ENCODE results near the gene SLCO4A1. TPM values are rescaled to one million over a fixed set of nuclear protein-coding genes. Genes with fewer than 3 reads are reported as not detected.

SLCO4A1 gene
- total and polyA plus RNA-seq, 9 of the 15 experiments (the other 6 are each of a cell fraction or from before 2014, with no cell fraction given) = 1.6 to 21.9 (median 12.8) TPM

DNA sequence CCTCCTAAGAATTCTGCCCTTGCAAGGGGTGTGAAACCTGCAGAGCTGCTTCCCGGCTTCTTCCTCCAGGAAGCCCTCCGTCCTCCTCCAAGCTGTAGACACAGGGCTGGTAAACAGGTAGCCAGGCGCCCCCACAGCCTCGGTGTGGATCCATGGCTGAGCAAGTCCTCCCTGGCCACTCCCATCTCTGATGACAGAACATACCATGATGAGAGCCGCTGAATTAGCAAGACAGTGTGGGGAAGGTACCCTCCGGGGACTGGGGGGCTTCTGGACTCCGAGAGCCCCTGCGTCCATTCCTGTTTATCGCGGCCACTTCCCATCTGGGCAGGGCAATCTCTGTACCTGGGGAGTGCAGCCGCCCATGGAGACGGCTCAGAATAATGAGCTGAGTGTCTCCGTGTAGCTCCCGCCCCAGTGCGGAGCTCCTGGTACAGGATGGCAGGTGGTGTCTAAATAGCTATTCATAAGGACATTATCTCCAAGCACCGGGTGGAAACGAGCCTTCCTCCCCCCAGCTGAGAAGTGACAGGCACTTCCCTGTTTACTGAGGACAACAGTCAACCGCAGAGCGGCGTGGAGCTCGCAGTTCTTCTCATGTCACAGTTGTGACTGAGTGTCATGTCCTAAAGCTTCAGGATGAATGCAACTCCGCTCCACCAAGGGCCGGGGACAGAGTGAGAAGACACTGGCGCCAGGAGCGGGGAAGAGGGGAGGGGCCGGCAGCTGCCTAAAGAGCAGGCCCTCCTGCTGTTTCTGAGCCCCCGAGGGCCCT, 43.7 kb downstream of the SLCO4A1 start (continued):
- TF ChIP-seq HDAC2 (IDR thresholded peaks at IDR 0.05) (no peak), FOXA1 (IDR thresholded peaks at IDR 0.05; ENCODE audit: borderline replicate concordance) (no peak), ZNF408 (CRISPR knock-in tag; IDR thresholded peaks at IDR 0.05; ENCODE audit: low read depth) (no peak), ERF (CRISPR knock-in tag; IDR thresholded peaks at IDR 0.05) (no peak), IRF2 (CRISPR knock-in tag; IDR thresholded peaks at IDR 0.05) (no peak), CHD2 (IDR thresholded peaks at IDR 0.05; ENCODE audit: low read depth, low read length) (no peak), ZNF174 (CRISPR knock-in tag; IDR thresholded peaks at IDR 0.05) (no peak), ZNF707 (CRISPR knock-in tag; conservative IDR thresholded peaks at IDR 0.05) (no peak), DNMT1 (IDR thresholded peaks at IDR 0.05) (no peak), ZNF175 (CRISPR knock-in tag; IDR thresholded peaks at IDR 0.05; ENCODE audit: low read depth) (no peak), SNRNP70 (optimal IDR thresholded peaks at IDR 0.05; ENCODE audit: low read depth, low read length) (no peak), FOXJ3 (CRISPR knock-in tag; IDR thresholded peaks at IDR 0.05) (no peak)
- TF ChIP-seq, protein P1, sequence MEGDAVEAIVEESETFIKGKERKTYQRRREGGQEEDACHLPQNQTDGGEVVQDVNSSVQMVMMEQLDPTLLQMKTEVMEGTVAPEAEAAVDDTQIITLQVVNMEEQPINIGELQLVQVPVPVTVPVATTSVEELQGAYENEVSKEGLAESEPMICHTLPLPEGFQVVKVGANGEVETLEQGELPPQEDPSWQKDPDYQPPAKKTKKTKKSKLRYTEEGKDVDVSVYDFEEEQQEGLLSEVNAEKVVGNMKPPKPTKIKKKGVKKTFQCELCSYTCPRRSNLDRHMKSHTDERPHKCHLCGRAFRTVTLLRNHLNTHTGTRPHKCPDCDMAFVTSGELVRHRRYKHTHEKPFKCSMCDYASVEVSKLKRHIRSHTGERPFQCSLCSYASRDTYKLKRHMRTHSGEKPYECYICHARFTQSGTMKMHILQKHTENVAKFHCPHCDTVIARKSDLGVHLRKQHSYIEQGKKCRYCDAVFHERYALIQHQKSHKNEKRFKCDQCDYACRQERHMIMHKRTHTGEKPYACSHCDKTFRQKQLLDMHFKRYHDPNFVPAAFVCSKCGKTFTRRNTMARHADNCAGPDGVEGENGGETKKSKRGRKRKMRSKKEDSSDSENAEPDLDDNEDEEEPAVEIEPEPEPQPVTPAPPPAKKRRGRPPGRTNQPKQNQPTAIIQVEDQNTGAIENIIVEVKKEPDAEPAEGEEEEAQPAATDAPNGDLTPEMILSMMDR (IDR thresholded peaks at IDR 0.05 in 2 of 3, conservative IDR thresholded peaks at IDR 0.05 in 1 of 3; ENCODE audit: insufficient read depth in 2 of 3, low read depth in 1 of 3, low read length in 3 of 3) = no peak
- TF ChIP-seq, protein P2, sequence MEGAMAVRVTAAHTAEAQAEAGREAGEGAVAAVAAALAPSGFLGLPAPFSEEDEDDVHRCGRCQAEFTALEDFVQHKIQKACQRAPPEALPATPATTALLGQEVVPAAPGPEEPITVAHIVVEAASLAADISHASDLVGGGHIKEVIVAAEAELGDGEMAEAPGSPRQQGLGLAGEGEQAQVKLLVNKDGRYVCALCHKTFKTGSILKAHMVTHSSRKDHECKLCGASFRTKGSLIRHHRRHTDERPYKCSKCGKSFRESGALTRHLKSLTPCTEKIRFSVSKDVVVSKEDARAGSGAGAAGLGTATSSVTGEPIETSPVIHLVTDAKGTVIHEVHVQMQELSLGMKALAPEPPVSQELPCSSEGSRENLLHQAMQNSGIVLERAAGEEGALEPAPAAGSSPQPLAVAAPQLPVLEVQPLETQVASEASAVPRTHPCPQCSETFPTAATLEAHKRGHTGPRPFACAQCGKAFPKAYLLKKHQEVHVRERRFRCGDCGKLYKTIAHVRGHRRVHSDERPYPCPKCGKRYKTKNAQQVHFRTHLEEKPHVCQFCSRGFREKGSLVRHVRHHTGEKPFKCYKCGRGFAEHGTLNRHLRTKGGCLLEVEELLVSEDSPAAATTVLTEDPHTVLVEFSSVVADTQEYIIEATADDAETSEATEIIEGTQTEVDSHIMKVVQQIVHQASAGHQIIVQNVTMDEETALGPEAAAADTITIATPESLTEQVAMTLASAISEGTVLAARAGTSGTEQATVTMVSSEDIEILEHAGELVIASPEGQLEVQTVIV (CRISPR knock-in tag; IDR thresholded peaks at IDR 0.05; ENCODE audit: borderline replicate concordance) = no peak
- TF ChIP-seq, protein P3, sequence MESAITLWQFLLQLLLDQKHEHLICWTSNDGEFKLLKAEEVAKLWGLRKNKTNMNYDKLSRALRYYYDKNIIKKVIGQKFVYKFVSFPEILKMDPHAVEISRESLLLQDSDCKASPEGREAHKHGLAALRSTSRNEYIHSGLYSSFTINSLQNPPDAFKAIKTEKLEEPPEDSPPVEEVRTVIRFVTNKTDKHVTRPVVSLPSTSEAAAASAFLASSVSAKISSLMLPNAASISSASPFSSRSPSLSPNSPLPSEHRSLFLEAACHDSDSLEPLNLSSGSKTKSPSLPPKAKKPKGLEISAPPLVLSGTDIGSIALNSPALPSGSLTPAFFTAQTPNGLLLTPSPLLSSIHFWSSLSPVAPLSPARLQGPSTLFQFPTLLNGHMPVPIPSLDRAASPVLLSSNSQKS (CRISPR knock-in tag; IDR thresholded peaks at IDR 0.05) = no peak
- TF ChIP-seq, protein P4, sequence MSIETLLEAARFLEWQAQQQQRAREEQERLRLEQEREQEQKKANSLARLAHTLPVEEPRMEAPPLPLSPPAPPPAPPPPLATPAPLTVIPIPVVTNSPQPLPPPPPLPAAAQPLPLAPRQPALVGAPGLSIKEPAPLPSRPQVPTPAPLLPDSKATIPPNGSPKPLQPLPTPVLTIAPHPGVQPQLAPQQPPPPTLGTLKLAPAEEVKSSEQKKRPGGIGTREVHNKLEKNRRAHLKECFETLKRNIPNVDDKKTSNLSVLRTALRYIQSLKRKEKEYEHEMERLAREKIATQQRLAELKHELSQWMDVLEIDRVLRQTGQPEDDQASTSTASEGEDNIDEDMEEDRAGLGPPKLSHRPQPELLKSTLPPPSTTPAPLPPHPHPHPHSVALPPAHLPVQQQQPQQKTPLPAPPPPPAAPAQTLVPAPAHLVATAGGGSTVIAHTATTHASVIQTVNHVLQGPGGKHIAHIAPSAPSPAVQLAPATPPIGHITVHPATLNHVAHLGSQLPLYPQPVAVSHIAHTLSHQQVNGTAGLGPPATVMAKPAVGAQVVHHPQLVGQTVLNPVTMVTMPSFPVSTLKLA (conservative IDR thresholded peaks at IDR 0.05) = peak; percentile 91 to 96
- TF ChIP-seq, protein P5, sequence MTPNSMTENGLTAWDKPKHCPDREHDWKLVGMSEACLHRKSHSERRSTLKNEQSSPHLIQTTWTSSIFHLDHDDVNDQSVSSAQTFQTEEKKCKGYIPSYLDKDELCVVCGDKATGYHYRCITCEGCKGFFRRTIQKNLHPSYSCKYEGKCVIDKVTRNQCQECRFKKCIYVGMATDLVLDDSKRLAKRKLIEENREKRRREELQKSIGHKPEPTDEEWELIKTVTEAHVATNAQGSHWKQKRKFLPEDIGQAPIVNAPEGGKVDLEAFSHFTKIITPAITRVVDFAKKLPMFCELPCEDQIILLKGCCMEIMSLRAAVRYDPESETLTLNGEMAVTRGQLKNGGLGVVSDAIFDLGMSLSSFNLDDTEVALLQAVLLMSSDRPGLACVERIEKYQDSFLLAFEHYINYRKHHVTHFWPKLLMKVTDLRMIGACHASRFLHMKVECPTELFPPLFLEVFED (CRISPR knock-in tag; conservative IDR thresholded peaks at IDR 0.05) = no peak

All from K562 (cell line).